H9 (cell line): ENCODE measurements around the gene PDE2A. TPM values are rescaled to one million over a fixed set of nuclear protein-coding genes. Genes with fewer than 3 reads are reported as not detected.

Source experiments
- DNase-seq: peaks from one replicate; pipeline ENCODE4 v3.0.0-alpha.2; 2017
- H2AFZ ChIP-seq: one replicate; pipeline ENCODE4 v1.6.1; 2013; ENCODE audit warnings: mild to moderate bottlenecking, low read length, control low read depth, moderate library complexity
- H2AK5ac ChIP-seq: 2 replicates; pipeline ENCODE4 v1.6.1; 2013; ENCODE audit warnings: low read length, control low read depth, mixed read lengths; ENCODE audit not compliant: insufficient read length
- H2BK120ac ChIP-seq: one replicate; pipeline ENCODE4 v1.6.1; 2013; ENCODE audit warnings: low read depth, mild to moderate bottlenecking, low read length, control low read depth, inconsistent platforms; ENCODE audit not compliant: poor library complexity, severe bottlenecking
- H2BK12ac ChIP-seq: 2 replicates; pipeline ENCODE4 v1.6.1; 2013; ENCODE audit warnings: low read length, control low read depth, mixed read lengths, low read depth; ENCODE audit not compliant: insufficient read length
- H2BK15ac ChIP-seq: 2 replicates; pipeline ENCODE4 v1.6.1; 2013; ENCODE audit warnings: low read depth, low read length, control low read depth
- H2BK20ac ChIP-seq: one replicate; pipeline ENCODE4 v1.6.1; 2013; ENCODE audit warnings: low read depth, mild to moderate bottlenecking, low read length, control low read depth, inconsistent platforms; ENCODE audit not compliant: poor library complexity, severe bottlenecking
- H2BK5ac ChIP-seq: 2 replicates; pipeline ENCODE4 v1.6.1; 2013; ENCODE audit warnings: low read length, control low read depth, mixed read lengths; ENCODE audit not compliant: insufficient read length
- H3K14ac ChIP-seq: 2 replicates; pipeline ENCODE4 v1.6.1; 2013; ENCODE audit warnings: low read length, control low read depth; ENCODE audit not compliant: insufficient read depth
- H3K18ac ChIP-seq: 2 replicates; pipeline ENCODE4 v1.6.1; 2013; ENCODE audit warnings: low read depth, mild to moderate bottlenecking, mixed read lengths, low read length, control low read depth; ENCODE audit not compliant: insufficient read length
- H3K23ac ChIP-seq: 2 replicates; pipeline ENCODE4 v1.6.1; 2013; ENCODE audit warnings: low read length, control low read depth, mixed read lengths, low read depth; ENCODE audit not compliant: insufficient read length
- H3K23me2 ChIP-seq: 2 replicates; pipeline ENCODE4 v1.6.1; 2013; ENCODE audit warnings: low read depth, mild to moderate bottlenecking, mixed read lengths, low read length, control low read depth; ENCODE audit not compliant: insufficient read length, poor library complexity, severe bottlenecking
- H3K27ac ChIP-seq: 2 replicates; pipeline ENCODE4 v1.5.1; 2013; ENCODE audit warnings: low read length, control low read depth, mixed read lengths, low read depth; ENCODE audit not compliant: insufficient read length
- H3K27me3 ChIP-seq: 2 replicates; pipeline ENCODE4 v1.6.1; 2013; ENCODE audit warnings: low read length, control low read depth, inconsistent platforms; ENCODE audit not compliant: insufficient read depth
- H3K4ac ChIP-seq: 2 replicates; pipeline ENCODE4 v1.6.1; 2013; ENCODE audit warnings: low read depth, mild to moderate bottlenecking, control low read depth, inconsistent platforms, low read length, moderate library complexity
- H3K4me1 ChIP-seq: 2 replicates; pipeline ENCODE4 v1.6.1; 2013; ENCODE audit warnings: low read length, control low read depth, inconsistent platforms; ENCODE audit not compliant: insufficient read depth
- H3K4me2 ChIP-seq: 2 replicates; pipeline ENCODE4 v1.6.1; 2013; ENCODE audit warnings: low read length, control low read depth, mixed read lengths; ENCODE audit not compliant: insufficient read length, insufficient read depth
- H3K56ac ChIP-seq: 2 replicates; pipeline ENCODE4 v1.6.1; 2013; ENCODE audit warnings: low read depth, mild to moderate bottlenecking, mixed read lengths, low read length, control low read depth; ENCODE audit not compliant: insufficient read length
- H3K79me1 ChIP-seq: 2 replicates; pipeline ENCODE4 v1.6.1; 2013; ENCODE audit warnings: low read depth, mild to moderate bottlenecking, moderate library complexity, low read length, control low read depth, inconsistent platforms; ENCODE audit not compliant: insufficient read depth, poor library complexity, severe bottlenecking
- H3K79me2 ChIP-seq: 2 replicates; pipeline ENCODE4 v1.6.1; 2013; ENCODE audit warnings: low read length, control low read depth, inconsistent platforms; ENCODE audit not compliant: insufficient read depth
- H3K9ac ChIP-seq: 2 replicates; pipeline ENCODE4 v1.6.1; 2013; ENCODE audit warnings: low read length, control low read depth, mixed read lengths; ENCODE audit not compliant: insufficient read length; ENCODE audit errors: extremely low read depth
- H3K9me3 ChIP-seq: one replicate; pipeline ENCODE4 v1.6.1; 2013; ENCODE audit warnings: low read depth, low read length, inconsistent platforms; ENCODE audit not compliant: control insufficient read depth
- H3T11ph ChIP-seq: one replicate; pipeline ENCODE4 v1.6.1; 2013; ENCODE audit warnings: mild to moderate bottlenecking, low read length, control low read depth, inconsistent platforms
- H4K20me1 ChIP-seq: one replicate; pipeline ENCODE4 v1.6.1; 2013; ENCODE audit not compliant: control insufficient read depth, insufficient read length, insufficient read depth
- H4K5ac ChIP-seq: 2 replicates; pipeline ENCODE4 v1.6.1; 2013; ENCODE audit warnings: low read depth, mild to moderate bottlenecking, mixed read lengths, low read length, control low read depth; ENCODE audit not compliant: insufficient read length
- H4K8ac ChIP-seq: replicated peaks from 2 replicates; pipeline ENCODE4 v1.6.1; 2013; ENCODE audit warnings: low read length, control low read depth, mixed read lengths, low read depth; ENCODE audit not compliant: insufficient read length
- H4K91ac ChIP-seq: 2 replicates; pipeline ENCODE4 v1.6.1; 2013; ENCODE audit warnings: low read depth, mild to moderate bottlenecking, moderate library complexity, mixed read lengths, low read length, control low read depth; ENCODE audit not compliant: insufficient read length
- H3K27ac Mint-ChIP-seq, 3 experiments: 2 replicates in 2 of 3; 3 replicates in 1 of 3; pipeline ENCODE4 v1.8.0; 2020 to 2021; ENCODE audit warnings: mixed read lengths in 3 of 3, mild to moderate bottlenecking in 1 of 3, moderate library complexity in 1 of 3
- H3K27me3 Mint-ChIP-seq: 2 replicates; pipeline ENCODE4 v1.8.0; 2021; ENCODE audit warnings: low read depth, mild to moderate bottlenecking, moderate library complexity, mixed read lengths
- H3K36me3 Mint-ChIP-seq, 3 experiments: 2 replicates in 2 of 3; 3 replicates in 1 of 3; pipeline ENCODE4 v1.8.0; 2020 to 2021; ENCODE audit warnings: low read depth in 3 of 3, mixed read lengths in 3 of 3; ENCODE audit not compliant: insufficient read depth in 1 of 3
- H3K4me1 Mint-ChIP-seq, 2 experiments: 2 replicates each; pipeline ENCODE4 v1.8.0; 2020; ENCODE audit warnings: mixed read lengths in 2 of 2
- H3K4me3 Mint-ChIP-seq, 2 experiments: 2 replicates in 1 of 2; 3 replicates in 1 of 2; pipeline ENCODE4 v1.8.0; 2020 to 2021; ENCODE audit warnings: mild to moderate bottlenecking in 2 of 2, mixed read lengths in 2 of 2, moderate library complexity in 1 of 2
- H3K9me3 Mint-ChIP-seq, 2 experiments: 2 replicates in 1 of 2; 3 replicates in 1 of 2; pipeline ENCODE4 v1.8.0; 2020; ENCODE audit warnings: mild to moderate bottlenecking in 2 of 2, mixed read lengths in 2 of 2, moderate library complexity in 1 of 2
- CTCF ChIP-seq: fragments of 200-600 bp; sonication (generic); conservative IDR thresholded peaks from 3 replicates; pipeline ENCODE4 v1.8.0; 2021; ENCODE audit warnings: antibody characterized with exemption, mild to moderate bottlenecking
- WGBS: extraction: QIAGEN DNeasy Blood & Tissue Kit; methylation state at CpG from one replicate; pipeline ENCODE4 v1.1.7; 2013; ENCODE audit warnings: missing lambda C conversion rate, low lambda C conversion rate, mixed read lengths; ENCODE audit not compliant: insufficient read length; ENCODE audit errors: extremely low coverage; 5-methylcytosine and 5-hydroxymethylcytosine counted together
- total RNA-seq: library from RNA; stranded (reverse); gene quantifications from 2 replicates; pipeline ENCODE4 v1.2.1, GENCODE V29; 2021

Gene PDE2A
- total RNA-seq, 1 experiment from 2014 or later: 3.4 TPM

GRCh38 chr11:72583177-72583553 lies 91.1 kb downstream of the PDE2A start:
- Histone ChIP-seq H3K23me2 (peaks cover 8% of the 10 kb centered on the region), H3K4me1 (no peaks in the 10 kb centered on the region), H3T11ph (no peak overlapping the region), H2BK12ac (no peak overlapping the region), H3K79me1 (no peaks in the 10 kb centered on the region), H2BK15ac (no peak overlapping the region), H3K79me2 (no peaks in the 10 kb centered on the region), H3K27ac (no peak overlapping the region), H4K5ac (no peak overlapping the region), H2AK5ac (no peak overlapping the region), H4K20me1 (no peaks in the 10 kb centered on the region), H2BK120ac (no peak overlapping the region), H3K56ac (no peak overlapping the region), H4K91ac (no peak overlapping the region), H4K8ac (no peak overlapping the region), H3K4me2 (no peak overlapping the region), H3K9me3 (no peaks in the 10 kb centered on the region), H3K23ac (no peak overlapping the region), H3K14ac (no peak overlapping the region), H2BK5ac (no peak overlapping the region), H3K9ac (no peak overlapping the region), H2AFZ (no peak overlapping the region), H3K18ac (no peak overlapping the region), H3K4ac (no peak overlapping the region), H3K27me3 (peaks cover 3% of the 10 kb centered on the region; the same call in 1 of the 2 replicates), H2BK20ac (no peak overlapping the region)
- no peaks in the 10 kb centered on the region for H3K9me3 Mint-ChIP-seq
- peaks cover 2 to 16% of the 10 kb centered on the region in 2 experiments for H3K4me1 Mint-ChIP-seq
- no peak overlapping the region for H3K4me3 Mint-ChIP-seq
- H3K36me3 Mint-ChIP-seq: 0 out of 7 replicates have a peak, but pooled peaks cover 0 to 2% (median 0%) of the 10 kb centered on the region in 3 experiments
- TF ChIP-seq CTCF: no peak
- no peak overlapping the region for H3K27ac Mint-ChIP-seq
- H3K27me3 Mint-ChIP-seq: peaks cover 87% of the 10 kb centered on the region
- no peak for DNase-seq
- no CpG with 5 or more reads among the region's 2 CpGs for WGBS
